Dedifferentiated amniotic fluid mesenchymal stem cell (primary cell): ENCODE results near the gene TSPAN15.
"Not testable (repeated sequence)": the region's sequence is repeated elsewhere in the genome, so short reads cannot be mapped to it uniquely, and the experiment has no call there.

Source experiments
- DNase-seq: peaks from one replicate; pipeline ENCODE4 v3.0.0-alpha.2; 2016; ENCODE audit errors: extremely low spot score

Gene TSPAN15

DNA sequence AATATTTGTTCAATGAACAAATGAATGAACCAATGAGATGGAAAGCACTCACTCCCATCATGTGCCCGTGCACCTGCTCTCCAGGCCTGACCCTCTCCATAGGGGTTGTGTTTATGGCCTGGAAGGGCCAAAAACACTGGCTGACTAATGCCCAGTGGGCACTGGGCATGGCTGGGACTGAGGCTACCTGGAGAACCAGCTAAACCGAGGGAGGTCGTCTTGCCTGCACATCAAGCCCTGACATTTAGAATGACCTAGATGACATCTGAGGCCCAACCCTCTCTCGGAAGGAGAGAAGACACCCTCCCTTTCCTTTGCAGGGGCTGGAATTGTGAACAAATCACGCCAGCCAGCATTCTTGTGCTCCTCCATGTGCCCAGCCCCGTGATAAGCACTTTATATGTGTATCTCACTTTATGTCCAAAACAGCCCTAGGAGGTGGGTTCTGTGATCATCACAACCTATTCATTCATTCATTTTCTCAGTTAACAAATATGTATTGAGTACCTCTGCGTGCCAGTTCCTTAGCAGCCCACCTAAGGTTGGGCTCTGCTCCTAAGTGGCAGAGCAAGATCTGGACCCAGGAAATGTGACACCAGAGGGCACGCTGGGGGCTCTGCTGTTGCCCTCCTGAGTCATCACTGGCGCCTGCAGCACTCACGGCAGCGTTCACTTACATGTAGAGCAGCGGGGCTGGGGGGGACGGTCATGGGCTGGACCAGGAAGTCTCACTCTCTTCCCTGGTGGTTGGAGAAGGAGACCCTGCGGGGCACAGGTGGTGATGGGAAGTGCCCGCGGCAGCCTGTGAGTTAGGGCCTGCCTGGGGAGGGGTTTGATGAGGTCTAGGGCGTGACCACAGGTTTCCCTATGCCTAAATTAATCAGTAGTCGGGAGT, 52.0 kb downstream of the TSPAN15 start:
- no peak for DNase-seq

DNA sequence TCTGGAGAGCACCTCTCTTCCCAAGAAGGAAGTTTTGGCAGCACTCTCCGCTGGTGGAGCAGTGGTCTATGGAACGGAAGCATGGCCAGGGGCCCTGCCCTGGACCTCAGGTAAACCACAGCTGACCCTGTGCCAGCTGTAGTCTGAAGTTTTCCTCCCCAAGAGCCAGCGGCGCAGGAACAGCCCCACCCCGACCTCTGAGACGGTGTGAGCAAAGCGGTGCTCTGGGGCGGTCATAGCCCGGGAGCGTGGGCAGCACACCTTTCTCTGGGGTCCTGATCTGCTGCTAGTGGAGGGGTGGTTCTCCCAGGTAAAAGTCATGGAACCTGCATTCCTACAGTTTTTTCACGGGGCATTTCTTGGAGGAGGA, 52.6 kb downstream of the TSPAN15 start:
- DNase-seq: no peak

- DNase-seq: no peak
These were observed 53.4 kb downstream of the TSPAN15 start for GRCh38 chr10:69504576-69505250.

- no peak for DNase-seq
These were observed 54.5 kb downstream of the TSPAN15 start for GRCh38 chr10:69505636-69506318.

GRCh38 chr10:69506487-69506833, 55.2 kb downstream of the TSPAN15 start:
- no peak for DNase-seq

DNA sequence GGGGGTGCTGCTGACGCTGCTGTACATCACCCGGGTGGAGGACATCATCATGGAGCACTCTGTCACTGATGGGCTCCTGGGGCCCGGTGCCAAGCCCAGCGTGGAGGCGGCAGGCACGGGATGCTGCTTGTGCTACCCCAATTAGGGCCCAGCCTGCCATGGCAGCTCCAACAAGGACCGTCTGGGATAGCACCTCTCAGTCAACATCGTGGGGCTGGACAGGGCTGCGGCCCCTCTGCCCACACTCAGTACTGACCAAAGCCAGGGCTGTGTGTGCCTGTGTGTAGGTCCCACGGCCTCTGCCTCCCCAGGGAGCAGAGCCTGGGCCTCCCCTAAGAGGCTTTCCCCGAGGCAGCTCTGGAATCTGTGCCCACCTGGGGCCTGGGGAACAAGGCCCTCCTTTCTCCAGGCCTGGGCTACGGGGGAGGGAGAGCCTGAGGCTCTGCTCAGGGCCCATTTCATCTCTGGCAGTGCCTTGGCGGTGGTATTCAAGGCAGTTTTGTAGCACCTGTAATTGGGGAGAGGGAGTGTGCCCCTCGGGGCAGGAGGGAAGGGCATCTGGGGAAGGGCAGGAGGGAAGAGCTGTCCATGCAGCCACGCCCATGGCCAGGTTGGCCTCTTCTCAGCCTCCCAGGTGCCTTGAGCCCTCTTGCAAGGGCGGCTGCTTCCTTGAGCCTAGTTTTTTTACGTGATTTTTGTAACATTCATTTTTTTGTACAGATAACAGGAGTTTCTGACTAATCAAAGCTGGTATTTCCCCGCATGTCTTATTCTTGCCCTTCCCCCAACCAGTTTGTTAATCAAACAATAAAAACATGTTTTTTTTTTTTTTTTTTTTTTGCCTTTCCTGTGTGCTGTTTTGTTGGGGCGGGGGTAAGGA, 55.8 kb downstream of the TSPAN15 start:
- no peak for DNase-seq

DNA sequence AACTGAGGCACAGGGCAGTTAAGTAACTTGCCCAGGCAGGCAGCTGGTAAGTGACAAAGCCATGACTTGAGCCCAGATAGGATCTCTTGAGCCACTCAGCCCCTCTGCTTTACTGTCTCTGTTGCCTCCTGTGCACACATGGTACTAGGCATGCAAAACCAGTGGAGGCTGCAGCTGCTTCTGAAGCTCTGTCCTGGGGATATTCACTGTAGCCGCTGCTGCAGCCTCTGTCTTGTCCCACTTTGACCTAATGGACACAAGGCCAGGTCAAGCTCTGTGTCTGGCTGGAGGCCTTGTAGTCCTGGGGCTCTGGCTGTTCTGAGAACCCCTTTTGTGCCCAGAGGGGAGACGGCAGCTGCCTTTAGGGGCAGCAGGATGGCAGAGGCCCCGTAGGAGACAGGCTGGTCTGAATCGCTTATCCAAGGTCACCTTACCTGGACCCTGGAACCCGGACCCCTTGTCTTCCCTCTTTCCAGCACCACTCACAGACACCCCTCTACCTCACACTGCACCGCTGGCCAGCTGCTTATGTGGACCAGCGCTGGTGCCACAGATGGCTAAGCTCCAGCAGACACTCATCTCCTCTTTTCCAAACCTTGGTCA, 57.6 kb downstream of the TSPAN15 start:
- DNase-seq: no peak

DNA sequence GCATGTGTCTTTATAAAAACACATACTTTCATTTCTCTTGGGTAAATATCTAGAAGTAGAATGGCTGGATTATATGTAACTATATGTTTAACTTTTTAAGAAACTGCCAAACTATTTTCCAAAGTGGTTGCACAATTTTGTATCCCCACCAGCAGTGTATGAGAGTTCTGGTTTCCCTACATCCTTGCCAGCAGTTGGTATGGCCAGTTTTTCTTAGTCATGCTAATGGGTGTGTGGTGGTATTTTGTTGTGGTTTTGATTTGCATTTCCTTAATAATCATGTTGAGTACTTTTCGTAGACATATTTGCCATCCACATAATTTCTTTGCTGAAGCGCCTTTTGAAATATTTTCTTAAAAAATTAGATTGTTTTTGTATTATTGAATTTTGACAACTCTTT, 61.6 kb downstream of the TSPAN15 start:
- DNase-seq: no peak

- no peak for DNase-seq
These were observed 62.4 kb downstream of the TSPAN15 start for GRCh38 chr10:69513617-69514016.

DNA sequence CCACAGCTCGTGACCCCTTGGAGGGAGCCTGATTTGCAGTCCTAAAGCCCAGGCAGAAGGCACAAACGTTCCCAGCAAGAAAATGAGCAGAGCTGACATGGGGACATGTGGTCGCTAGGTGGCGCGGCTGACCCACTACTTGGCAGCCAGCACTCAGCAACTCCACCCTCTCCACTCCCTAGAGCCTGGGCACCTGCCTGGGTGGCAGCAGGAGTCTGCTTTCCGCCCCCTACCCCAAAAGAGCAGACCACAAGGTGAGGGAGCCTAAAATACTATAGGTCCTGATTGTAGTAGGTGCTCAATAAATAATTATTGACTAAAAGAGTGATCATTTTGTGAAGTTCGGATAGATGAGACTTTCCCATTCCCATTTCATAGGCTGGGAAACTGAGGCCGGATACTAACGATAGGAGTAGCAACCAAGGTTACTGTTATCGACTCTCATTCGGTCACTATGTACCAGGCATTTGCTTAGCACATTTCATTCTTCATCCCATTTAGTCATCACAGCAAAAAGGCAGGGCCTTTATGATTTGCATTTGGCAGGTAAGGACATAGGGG, 64.5 kb downstream of the TSPAN15 start:
- DNase-seq: peak; percentile 34

GRCh38 chr10:69516316-69516715, 65.1 kb downstream of the TSPAN15 start:
- no peak for DNase-seq

DNA sequence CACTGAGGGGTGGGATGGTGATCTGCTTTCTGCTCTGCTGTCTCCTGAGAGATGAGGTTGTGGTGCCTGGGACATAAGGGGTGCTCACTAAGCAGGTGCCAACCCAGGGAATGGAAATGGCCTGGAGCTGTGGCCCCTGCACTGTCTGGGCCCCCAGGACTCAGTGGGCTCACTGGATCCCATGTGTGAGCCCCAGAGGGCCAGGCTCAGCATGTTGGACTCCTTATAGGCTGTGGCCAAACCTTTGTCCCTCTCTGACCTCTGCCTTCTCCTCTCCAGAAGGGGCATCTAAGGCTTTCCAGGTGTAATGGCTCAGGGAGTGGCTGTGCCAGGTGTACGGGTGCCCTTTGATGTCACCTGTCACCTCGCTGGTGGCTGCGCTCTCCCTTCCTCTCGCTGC, 65.5 kb downstream of the TSPAN15 start:
- DNase-seq: no peak

GRCh38 chr10:69517271-69517848, 66.1 kb downstream of the TSPAN15 start:
- no peak for DNase-seq

GRCh38 chr10:69527961-69528360, 76.7 kb downstream of the TSPAN15 start:
- DNase-seq: no peak

- DNase-seq: no peak
These were observed 82.4 kb downstream of the TSPAN15 start for GRCh38 chr10:69533658-69534057.

- DNase-seq: not testable (repeated sequence)
These were observed 85.3 kb downstream of the TSPAN15 start for GRCh38 chr10:69536521-69536920.

GRCh38 chr10:69537449-69537848, 86.2 kb downstream of the TSPAN15 start:
- no peak for DNase-seq

DNA sequence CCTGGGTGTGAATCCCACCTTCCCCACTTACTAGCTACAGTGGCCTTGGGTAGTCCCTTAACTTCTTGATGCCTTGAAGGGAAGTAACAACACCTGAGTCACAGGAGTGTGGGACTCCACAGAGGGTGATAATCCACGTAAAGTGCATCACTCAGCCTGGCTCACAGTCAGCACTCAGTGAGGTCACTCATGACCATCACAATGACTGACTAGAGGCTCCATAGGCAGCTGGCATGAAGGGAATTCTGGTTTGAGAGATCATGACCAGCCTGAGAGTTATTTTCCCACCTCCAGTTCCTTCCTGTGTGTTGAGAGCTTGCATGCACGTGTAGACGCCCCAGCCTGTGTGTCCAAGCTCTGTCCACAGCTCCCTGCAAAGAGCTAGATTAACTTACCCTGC, 87.2 kb downstream of the TSPAN15 start:
- no peak for DNase-seq

- DNase-seq: no peak
These were observed 90.2 kb downstream of the TSPAN15 start for GRCh38 chr10:69541463-69541862.

DNA sequence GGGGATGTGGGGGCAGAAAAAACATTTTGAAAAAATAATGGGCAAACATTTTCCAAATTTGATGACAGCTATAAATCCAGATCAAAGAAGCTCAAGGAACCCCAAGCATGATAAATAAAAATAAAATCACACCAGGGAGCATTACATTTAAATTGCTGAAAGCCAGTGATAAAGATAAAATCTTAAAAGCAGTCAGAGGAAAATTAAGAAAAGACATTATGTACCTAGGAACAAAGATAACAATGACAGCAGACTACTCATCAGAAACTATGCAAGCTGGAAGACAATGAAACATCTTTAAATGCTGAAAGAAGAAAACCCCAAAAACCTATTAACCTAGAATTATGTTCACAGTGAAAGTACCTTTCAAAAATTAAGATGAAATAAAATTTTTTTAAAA, 98.7 kb downstream of the TSPAN15 start:
- DNase-seq: no peak

DNA sequence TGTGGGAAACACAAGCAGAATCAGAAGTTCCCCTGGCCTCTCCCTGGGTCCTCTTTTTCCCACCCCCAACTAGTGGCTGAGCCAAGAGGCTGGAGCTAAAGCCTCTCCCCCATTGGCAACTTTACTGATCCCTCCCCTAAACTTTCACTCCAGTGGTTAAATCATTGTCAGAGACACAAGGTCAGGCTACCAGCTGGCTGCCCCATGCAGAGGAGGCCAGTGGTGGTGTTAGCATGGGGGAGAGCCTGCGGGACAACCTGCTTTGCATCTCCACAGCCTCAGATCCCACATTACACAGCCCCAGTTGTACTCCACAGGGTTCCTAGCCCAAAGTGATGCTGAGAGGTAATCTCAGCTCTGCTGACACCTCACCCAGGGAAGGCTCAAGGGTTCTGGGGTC, 101.0 kb downstream of the TSPAN15 start:
- DNase-seq: no peak
